RKO (cell line): Measurements from ENCODE around the gene DMWD.

Experiments used
- DNase-seq: peaks from one replicate; pipeline ENCODE4 v3.0.0-alpha.2; 2016; ENCODE audit warnings: low spot score

DMWD gene

DNA sequence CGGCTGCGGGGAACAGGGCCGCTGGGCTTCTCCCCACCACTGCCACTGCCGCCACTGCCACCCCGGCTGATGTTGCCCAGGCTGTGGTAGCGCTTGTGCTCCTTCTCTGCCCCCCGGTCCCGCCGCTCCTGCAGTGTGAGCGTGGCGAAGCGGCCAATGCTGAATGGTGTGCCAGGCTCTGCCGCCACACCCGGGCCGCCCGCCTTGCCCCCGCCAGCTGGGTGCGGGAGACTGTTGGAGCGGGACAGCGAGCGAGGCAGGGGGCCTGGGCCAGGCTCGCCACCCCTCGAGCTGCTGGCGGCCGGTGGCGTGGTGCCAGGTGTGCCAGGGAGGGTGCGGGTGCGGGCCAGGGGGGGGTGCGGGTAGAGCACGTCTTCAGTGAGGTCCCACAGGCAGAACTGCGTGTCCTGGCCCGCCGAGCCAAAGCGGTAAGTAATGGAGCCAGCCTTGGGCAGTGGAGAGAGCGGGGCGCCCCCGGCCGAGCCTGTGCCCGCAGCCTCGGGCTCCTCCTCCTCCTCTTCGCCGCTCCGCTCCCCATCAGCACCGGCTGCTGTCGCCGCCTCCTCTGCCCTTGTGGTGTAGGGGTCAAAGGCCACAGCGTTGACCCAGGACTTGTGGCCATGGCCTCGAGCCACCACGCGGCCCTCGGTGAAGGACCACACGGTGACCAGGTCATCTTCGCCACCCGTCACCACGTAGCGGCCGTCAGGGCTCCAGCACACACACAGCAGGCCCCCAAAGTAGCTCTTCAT is 6.7 kb downstream of the DMWD start:
- no peak for DNase-seq

DNA sequence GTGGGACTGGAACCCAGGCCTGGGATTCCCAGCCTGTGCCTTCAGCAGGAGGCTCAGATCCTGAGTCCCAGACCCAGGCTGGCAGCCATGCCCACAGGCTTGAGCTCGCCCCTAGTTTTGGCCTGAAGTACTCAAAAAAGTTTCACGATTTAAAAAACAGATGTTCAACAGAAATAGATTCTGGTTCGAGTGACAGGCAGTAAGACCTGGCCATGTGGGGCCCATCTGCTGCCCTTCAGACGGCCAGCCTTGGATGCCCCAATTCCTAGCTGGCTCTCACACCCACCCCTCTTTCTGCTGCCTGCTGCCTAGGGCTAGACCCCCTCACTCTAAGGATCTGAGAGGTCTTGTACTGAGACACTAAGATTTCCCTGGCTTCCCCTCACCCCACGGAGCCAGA is 7.5 kb downstream of the DMWD start:
- no peak for DNase-seq

DNA sequence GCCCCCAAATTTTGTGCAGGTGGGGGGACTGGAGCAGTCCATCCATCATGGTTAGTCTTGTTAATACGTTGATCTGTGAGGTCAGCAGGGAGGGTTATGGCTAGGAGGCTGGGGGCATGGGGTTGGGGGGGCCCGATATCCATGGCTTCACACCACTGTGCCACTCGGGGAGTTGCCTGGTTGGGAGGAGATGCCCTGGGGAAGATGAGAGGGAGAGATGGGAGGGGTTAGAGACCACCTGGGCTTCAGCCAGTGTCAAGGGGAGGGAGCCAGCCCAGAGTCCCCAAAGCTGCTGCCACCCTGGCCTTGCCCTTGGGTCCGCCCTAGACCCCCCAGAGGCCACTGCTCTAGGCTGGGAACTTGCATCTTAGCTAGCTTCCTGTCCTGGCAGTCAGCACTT is 8.5 kb downstream of the DMWD start:
- no peak for DNase-seq

DNA sequence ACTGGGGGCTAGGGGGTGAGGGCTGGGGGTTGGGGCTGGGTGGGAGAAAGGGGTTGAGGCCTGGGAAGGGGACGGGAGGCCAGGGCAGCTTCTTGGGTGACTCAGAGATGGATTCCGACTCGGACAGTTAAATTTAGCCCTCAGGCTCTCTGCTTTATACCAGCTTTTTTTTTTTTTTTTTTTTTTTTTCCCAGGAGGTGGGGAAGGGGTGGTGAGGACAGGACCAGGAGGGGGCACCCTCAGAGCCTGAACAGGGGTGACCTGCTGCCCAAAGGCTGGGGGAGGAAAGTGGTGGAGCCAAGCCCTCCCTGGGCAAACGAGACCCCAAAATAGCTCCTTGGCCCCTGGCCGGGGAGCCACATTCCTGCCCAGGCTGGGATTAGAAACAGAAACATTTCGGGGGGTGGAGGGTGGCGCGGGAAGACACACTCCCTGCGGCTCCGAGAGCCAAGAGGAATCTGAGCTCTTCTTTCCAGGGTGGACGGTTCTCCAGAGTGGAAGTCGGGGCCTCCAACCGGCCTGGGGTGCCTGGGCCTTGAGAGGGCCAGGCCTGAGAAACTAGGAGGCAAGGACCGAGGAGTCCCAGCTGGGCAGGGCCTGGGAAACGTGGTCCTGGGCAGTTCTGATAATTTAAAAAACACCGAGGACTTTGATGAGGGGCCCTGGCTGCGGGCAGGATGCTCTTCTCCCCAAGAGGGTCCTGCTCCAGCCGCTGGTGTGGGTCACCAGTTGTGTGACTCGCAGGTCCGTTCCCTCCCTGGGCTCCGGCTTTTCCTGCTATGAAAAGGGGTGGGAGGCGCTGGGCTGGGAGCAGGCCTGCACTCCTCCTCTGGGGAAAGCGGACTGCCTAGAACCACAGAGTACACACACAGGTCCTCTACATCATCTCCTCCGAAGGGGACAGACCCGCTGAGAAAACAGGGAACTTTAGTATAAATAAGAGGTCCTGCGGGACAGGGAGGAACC is 9.5 kb downstream of the DMWD start:
- DNase-seq: no peak

DNA sequence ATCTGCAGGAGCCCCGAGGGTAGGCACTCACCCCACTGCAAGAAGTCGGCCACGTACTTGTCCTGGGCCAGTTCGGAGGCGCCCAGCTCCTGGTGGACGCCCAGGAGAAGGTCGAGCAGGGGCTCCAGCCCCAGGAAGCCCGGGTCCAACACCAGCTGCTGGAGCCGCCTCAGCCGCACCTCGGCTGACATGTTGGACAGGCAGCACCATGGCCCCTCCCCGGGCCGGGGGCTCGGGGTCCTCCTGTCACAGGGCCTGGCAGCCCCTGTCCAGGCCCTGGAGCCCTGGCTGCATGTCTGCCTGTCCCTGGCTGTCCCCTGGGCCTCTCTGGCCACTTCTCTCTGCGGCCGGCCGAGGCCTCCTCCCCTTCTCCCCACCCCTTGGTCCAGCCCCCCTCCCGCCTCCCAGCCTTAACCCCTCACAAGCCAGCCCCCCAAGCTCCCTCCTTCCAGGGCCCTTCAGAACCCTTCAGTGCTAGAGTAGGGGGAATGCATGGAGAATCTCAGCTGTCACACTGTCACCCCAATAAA is 10.4 kb downstream of the DMWD start, which contains the start of gene DMPK:
Gene DMPK, minus strand, starts transcription at position 329 of the 530 bp plus-strand sequence. Its CDS starts 138 bp downstream, at position 191.
- no peak for DNase-seq

DNA sequence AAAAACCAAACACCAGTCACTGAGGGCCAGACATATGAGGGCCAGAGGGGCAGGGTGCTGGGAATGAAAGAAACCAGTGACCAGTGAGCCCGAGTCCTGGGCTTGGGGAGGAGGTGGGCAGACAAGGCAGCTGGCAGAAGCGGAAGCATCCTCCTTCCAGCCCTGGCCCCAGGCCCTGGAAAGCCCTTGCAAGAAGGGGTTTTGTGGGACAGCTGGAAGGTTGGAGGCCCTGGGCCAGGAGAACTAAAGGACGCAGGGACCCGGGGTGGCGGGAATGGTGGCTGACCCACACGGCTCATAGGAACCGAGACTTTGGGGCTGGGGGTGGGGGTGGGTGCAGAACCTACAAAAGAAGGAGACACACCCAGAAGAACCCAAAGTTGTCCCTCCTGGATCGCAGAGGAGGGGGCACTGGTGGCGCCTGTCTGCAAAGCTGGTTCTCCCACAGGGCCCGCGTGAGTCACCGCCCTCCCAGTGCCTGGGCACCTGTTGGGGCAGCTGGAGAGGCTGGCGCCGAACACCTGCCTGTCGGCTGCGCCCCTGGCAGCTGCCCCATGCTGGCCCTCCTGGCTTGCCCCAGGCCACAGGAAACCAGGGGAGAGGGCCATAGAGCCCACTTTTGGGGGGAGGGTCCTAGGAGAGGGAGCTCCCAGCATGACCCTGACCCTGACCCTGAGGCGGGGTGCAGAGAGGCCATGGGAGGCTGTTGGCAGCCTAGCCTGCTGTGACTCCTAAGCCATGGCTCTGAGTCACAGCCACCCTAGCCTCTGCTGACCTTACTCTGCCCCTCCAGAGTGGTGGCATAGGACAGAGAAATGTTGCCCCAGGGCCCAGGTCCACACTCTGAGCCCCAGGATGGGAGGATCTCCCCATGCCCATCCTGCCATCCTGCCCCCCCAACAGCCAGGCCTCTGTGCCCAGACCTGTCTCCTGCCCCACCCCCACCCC is 11.2 kb downstream of the DMWD start:
- DNase-seq: peak; percentile 43

DNA sequence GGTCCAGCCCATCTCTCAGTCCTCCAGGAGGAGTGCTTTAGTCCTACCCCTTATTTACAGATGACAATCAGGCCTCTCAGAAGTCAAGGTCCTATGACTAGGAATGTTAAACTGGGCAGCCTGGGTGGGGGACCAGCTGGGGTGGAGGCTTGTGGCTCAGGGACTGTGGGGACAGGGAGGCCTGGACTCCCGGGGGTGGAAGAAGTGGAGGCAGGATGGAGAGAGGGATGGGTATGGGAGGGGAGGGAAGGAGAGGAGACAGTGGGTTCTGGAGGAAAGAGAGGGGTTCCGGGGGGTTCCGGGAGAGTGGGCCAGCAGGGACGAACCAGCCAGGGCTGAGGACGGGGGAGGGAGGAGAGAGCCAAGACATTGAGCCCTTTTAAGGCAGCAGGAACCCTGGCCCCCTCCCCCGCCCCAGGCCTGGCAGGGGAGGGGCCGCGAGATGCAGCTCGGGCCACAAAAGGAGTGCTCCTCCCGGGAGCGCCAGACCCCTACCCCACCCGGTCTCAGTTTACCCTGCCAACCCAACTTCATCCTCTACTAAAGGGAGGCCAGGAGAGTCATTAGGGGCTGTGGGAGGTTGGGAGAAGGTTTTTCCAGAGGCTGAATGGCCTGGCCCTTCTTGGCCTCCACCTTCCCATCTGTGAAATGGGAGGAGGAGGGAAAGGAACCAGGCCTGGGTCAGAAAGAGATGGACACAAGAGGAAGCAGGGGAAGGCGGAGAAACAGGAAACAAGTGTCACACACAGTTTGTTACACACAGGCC is 12.0 kb downstream of the DMWD start:
- DNase-seq: no peak

DNA sequence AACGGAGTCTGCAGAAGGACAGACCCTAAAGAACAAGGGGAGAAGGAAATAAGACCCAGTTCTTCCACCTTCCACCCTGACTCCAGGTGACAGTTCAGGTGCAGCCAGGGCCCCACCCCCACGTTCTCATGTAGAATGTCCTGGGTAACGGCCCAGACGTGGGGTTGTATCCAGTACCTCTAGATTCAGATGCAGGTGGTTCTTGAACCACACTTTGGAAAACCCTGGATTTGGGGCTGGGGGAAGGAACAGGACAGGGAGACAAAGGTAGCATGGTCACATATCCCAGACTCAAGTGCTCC is 12.5 kb downstream of the DMWD start:
- DNase-seq: no peak

DNA sequence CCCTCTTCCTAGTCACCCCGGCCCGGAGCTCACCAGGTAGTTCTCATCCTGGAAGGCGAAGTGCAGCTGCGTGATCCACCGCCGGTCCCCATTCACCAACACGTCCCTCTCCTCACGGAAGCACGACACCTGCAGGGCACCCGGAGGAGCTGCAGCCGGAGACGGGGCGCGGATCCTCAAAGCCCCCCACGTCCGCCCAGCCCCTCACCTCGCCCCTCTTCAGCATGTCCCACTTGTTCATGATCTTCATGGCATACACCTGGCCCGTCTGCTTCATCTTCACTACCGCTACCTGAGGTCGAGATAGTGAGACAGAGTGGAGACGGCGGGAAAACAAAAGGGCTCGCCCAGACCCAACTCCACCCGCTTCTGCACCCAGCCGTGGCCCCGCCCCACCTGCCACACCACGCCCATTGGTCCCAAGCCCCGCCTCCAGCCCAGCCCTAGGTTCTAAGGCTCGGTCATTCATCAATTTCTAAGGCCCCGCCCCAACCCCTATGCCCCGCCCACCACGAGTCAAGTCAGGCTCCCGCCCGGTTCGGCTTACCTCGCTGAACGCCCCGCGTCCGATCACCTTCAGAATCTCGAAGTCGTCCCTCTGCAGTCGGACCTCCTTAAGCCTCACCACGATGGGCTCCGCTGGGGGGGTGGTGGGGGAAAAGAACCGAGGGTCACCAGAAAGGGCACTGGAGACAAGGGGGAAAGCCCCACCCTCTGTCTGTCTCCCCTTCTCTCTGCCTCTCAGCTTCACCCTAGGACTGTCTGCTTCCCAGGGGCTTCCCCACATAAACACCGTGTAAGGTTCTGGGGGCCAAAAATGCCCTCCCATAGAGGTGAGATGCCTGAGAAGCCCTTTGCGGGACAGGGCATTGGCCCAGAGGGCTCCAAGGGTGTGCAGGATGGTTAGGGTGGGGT is 13.2 kb downstream of the DMWD start:
- DNase-seq: peak; percentile 86

DNA sequence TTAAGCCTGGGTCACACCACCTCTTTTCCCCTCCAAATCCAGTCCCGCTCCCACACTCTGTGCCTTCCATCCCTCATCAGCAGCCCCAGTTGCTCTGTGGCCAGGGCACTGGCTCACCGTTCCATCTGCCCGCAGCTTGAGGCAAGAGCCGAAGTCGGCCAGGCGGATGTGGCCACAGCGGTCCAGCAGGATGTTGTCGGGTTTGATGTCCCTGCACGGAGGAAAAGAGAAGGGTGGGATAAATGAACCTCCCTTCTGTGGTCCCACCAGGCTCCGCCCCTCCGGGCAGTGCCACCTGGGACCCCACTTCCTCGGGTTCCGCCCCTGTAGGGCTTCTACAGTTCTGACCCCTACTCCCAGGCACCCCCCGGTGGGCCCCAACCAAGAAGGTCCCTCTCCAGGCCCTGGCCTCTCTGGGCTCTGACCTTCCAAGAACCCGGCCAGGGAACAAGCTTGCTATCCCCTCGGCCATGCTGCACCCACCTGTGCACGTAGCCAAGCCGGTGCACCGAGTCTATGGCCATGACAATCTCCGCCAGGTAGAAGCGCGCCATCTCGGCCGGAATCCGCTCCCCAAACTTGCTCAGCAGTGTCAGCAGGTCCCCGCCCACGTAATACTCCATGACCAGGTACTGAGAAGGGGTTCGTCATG is 14.5 kb downstream of the DMWD start:
- DNase-seq: no peak

DNA sequence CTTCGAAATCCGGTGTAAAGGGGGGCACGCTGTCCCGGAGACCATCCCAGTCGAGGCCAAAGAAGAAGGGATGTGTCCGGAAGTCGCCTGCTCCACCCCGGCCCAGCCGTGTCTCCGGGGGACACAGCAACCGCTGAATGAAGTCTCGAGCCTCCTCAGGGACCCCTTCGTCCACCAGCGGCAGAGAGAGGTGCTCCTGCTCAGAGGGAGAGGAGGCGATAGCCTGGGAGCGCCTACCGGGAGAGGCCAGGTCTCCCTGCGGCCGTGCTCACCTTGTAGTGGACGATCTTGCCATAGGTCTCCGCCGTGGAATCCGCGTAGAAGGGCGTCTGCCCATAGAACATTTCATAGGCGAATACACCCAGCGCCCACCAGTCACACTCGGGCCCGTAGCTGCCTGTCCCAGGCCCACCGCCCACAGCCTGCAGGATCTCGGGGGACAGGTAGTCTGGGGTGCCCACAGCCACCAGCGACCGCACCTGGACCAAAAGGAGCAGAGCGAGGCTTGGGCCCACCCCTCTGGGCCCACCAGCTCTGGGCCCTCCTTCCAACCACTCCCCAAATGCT is 15.2 kb downstream of the DMWD start:
- no peak for DNase-seq

DNA sequence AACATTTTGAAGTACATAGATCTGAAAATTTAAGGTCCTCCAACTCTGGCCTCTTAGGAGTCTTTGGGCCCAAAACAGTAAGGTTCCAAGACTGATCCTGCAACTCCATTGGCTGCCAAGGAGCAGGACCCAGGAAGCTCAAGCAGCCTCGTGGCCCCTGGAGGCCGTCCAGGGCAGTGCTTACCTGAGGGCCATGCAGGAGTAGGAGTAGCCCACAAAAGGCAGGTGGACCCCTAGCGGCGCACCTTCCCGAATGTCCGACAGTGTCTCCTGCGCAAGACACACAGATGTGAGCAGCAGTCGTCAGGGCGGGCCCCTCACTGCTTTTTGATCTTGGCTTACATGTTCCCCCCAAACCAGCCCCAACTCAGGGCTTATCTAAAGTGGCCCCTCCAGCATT is 17.9 kb downstream of the DMWD start:
- DNase-seq: no peak

DNA sequence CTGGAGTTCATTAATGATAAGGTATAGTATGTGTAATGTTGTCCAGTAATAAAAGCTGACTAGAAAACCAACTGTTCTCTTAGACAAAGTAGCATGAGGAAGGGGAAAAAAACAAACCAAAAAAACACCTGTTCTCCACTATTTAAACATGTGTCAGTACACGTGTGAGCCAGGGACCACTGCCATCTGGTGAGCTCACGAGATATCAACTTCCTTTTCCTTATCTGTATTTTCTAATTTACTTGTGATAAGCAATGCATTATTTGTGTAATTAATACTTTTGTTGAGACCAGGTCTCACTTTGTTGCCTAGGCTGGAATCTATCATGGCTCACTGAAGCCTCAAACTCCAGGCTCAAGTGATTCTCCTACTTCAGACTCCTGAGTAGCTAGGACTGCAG is 19.3 kb downstream of the DMWD start:
- DNase-seq: no peak

DNA sequence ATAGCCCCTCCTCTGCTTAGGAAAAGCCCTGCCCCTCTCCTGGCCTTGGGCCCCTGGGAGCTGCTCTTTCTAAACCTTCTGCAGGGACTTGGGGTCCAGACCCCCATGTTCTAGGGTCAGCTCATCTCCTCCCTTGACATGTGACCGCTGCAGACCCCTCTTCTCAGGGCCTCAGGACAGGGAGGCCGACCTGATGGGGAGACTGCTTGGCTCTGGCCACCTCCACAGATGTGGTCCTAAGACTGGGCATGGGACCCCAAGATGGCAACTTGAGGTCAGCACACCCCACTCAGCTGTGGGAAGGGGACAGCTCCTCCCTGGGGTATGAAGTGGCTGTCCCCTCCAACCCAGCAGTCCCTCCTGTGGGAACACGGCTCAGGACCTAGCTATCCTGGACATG is 19.7 kb downstream of the DMWD start:
- no peak for DNase-seq

DNA sequence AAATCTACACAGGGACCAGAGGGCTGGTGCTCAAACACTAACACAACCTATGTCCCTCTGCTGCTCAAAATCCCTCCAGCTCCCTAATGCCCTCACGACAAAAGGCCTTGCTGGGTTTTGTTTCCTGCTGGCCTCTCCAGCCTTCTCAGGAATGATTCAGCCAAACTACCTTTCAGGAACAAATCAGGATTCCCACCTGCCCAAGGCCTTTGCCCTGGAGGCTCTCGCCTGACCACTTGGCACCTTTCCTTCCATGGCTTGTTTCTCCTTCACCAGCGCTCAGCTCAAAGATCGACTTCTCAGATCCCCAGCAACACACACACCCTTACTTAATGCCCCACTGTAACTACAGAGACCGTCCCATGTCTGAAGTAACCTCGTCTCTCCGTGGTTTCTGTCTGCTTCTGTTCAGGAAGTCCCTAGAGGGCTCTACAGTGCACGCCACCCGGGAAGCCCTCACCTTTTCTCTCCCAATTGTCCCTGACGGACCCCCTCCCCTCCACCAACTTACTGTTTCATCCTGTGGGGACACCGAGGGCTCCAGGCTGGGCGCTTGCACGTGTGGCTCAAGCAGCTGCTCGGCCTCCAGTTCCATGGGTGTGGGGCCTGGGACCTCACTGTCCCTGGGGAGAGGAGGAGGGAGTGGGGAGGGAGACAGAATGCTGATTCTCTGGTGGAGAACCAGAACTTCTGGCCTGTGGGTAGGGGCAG is 20.4 kb downstream of the DMWD start:
- DNase-seq: no peak

DNA sequence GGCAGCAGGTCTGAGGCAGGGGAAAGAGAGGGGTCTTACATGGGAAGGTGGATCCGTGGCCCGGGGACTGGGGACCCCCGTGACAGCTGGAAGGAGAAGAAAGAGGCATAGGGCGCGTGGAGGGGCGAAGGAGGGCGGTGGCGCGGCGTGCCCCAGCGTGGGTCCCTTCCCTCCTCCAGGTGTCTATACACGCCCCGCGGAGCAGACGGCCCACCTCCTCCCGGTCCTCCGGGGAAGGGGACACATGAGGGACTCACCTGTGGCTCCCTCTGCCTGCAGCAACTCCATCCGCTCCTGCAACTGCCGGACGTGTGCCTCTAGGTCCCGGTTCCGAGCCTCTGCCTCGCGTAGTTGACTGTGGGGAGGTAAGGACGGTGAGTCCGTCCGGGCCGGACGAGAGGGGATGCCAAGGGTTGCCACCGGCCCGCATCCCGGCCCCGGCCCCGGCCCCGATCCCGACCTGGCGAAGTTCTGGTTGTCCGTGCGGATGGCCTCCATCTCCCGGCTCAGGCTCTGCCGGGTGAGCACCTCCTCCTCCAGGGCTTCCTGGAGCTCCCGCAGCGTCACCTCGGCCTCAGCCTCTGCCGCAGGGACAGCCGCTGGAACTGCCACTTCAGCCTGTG is 21.2 kb downstream of the DMWD start:
- no peak for DNase-seq

DNA sequence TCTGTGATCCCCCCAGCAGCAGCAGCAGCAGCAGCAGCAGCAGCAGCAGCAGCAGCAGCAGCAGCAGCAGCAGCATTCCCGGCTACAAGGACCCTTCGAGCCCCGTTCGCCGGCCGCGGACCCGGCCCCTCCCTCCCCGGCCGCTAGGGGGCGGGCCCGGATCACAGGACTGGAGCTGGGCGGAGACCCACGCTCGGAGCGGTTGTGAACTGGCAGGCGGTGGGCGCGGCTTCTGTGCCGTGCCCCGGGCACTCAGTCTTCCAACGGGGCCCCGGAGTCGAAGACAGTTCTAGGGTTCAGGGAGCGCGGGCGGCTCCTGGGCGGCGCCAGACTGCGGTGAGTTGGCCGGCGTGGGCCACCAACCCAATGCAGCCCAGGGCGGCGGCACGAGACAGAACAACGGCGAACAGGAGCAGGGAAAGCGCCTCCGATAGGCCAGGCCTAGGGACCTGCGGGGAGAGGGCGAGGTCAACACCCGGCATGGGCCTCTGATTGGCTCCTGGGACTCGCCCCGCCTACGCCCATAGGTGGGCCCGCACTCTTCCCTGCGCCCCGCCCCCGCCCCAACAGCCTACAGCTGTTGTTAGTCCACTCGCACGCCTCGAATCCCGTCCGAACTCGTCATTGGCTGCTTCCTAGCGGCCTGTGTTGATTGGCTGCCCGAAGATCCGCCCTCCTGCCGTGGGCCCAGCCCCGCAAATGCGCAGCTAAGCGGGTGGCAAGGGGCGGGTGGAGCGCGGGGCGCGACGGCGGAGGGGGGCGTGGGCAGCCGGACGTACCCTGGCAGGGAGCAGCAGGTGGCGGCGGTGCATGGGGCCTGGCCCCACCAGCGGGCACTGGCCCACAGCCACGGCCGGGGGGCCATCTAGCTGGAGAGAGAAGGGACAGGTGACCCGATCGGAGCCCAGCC is 22.2 kb downstream of the DMWD start:
- peak; percentile 97 for DNase-seq
